GM23338 (cell line): ENCODE data around the gene TPX2. TPM values are rescaled to one million over a fixed set of nuclear protein-coding genes. Genes with fewer than 3 reads are reported as not detected.
"Not testable (repeated sequence)": the region's sequence is repeated elsewhere in the genome, so short reads cannot be mapped to it uniquely, and the experiment has no call there.

Source experiments
- ATAC-seq: fragments of 200-7000 bp; cut with Tn5 transposase; 3 replicates; pipeline ENCODE4 v1.9.1; 2020
- DNase-seq: peaks from one replicate; pipeline ENCODE4 v3.0.0-alpha.2; 2015; ENCODE audit warnings: low spot score
- H2AFZ ChIP-seq: fragments of 200-600 bp; sonication (generic); 2 replicates; pipeline ENCODE4 v1.8.0; 2016; ENCODE audit warnings: antibody characterized with exemption, mild to moderate bottlenecking, moderate library complexity
- H3F3A ChIP-seq: fragments of 200-600 bp; sonication (generic); replicated peaks from 2 replicates; pipeline ENCODE4 v1.8.0; 2017; ENCODE audit warnings: antibody characterized with exemption, mixed run types, low read depth
- H3K27ac ChIP-seq: fragments of 200-600 bp; sonication (generic); 2 replicates; pipeline ENCODE4 v1.6.1; 2016; ENCODE audit warnings: low read depth
- H3K27me3 ChIP-seq: fragments of 200-600 bp; sonication (generic); 2 replicates; pipeline ENCODE4 v1.8.0; 2016; ENCODE audit warnings: mild to moderate bottlenecking, mixed run types, moderate library complexity; ENCODE audit not compliant: insufficient read depth
- H3K36me3 ChIP-seq: fragments of 200-600 bp; sonication (generic); 2 replicates; pipeline ENCODE4 v1.8.0; 2016; ENCODE audit warnings: mild to moderate bottlenecking; ENCODE audit not compliant: insufficient read depth
- H3K4me1 ChIP-seq: fragments of 200-600 bp; sonication (generic); 2 replicates; pipeline ENCODE4 v1.8.0; 2016; ENCODE audit warnings: mild to moderate bottlenecking, moderate library complexity; ENCODE audit not compliant: insufficient read depth
- H3K4me2 ChIP-seq: fragments of 200-600 bp; sonication (generic); 2 replicates; pipeline ENCODE4 v1.7.1; 2017; ENCODE audit warnings: mixed run types
- H3K4me3 ChIP-seq: fragments of 200-600 bp; sonication (generic); 2 replicates; pipeline ENCODE4 v1.6.1; 2016; ENCODE audit warnings: mixed run types
- H3K79me2 ChIP-seq: fragments of 200-600 bp; sonication (generic); replicated peaks from 2 replicates; pipeline ENCODE4 v1.8.0; 2017; ENCODE audit warnings: mild to moderate bottlenecking; ENCODE audit not compliant: insufficient read depth
- H3K9me2 ChIP-seq: fragments of 200-600 bp; sonication (generic); 2 replicates; pipeline ENCODE4 v1.8.0; 2017; ENCODE audit not compliant: insufficient read depth
- H4K20me1 ChIP-seq: fragments of 200-600 bp; sonication (generic); replicated peaks from 2 replicates; pipeline ENCODE4 v1.8.0; 2017; ENCODE audit warnings: mild to moderate bottlenecking; ENCODE audit not compliant: insufficient read depth
- H3K27ac Mint-ChIP-seq: 2 replicates; pipeline ENCODE4 v1.8.0; 2020; ENCODE audit warnings: inconsistent platforms, mild to moderate bottlenecking, moderate library complexity, mixed read lengths
- H3K27me3 Mint-ChIP-seq: 3 replicates; pipeline ENCODE4 v1.8.0; 2022; ENCODE audit warnings: low read depth, mild to moderate bottlenecking, moderate library complexity, mixed read lengths, inconsistent platforms; ENCODE audit not compliant: insufficient read depth, poor library complexity
- H3K36me3 Mint-ChIP-seq: 3 replicates; pipeline ENCODE4 v1.8.0; 2021; ENCODE audit warnings: low read depth, mild to moderate bottlenecking, inconsistent platforms, moderate library complexity, mixed read lengths
- H3K4me1 Mint-ChIP-seq: 3 replicates; pipeline ENCODE4 v1.8.0; 2020; ENCODE audit warnings: mild to moderate bottlenecking, inconsistent platforms, mixed read lengths
- H3K4me3 Mint-ChIP-seq: 3 replicates; pipeline ENCODE4 v1.8.0; 2021; ENCODE audit warnings: moderate library complexity, mild to moderate bottlenecking, inconsistent platforms, mixed read lengths
- H3K9me3 Mint-ChIP-seq: 3 replicates; pipeline ENCODE4 v1.8.0; 2020; ENCODE audit warnings: moderate library complexity, mild to moderate bottlenecking, inconsistent platforms, mixed read lengths
- CREB1 ChIP-seq: fragments of 250-450 bp; sonication (Bioruptor Pico); IDR thresholded peaks from 2 replicates; pipeline ENCODE4 v1.5.0; 2020; ENCODE audit warnings: low read depth, mild to moderate bottlenecking, moderate library complexity
- EZH2 ChIP-seq: fragments of 200-600 bp; sonication (generic); IDR thresholded peaks from one replicate; pipeline ENCODE4 v1.8.0; 2017; ENCODE audit warnings: antibody characterized with exemption, mild to moderate bottlenecking, low read depth; ENCODE audit not compliant: unreplicated experiment
- EZH2phosphoT487 ChIP-seq: fragments of 200-600 bp; sonication (generic); IDR thresholded peaks from one replicate; pipeline ENCODE4 v1.8.1; 2018; ENCODE audit warnings: antibody characterized with exemption; ENCODE audit not compliant: unreplicated experiment
- JUNB ChIP-seq: IDR thresholded peaks from one replicate; pipeline ENCODE4 v1.6.1; 2016; ENCODE audit warnings: antibody characterized with exemption; ENCODE audit not compliant: unreplicated experiment
- NANOG ChIP-seq: IDR thresholded peaks from 2 replicates; pipeline ENCODE4 v1.6.1; 2016; ENCODE audit warnings: antibody characterized with exemption, borderline replicate concordance
- POLR2AphosphoS5 ChIP-seq: IDR thresholded peaks from 2 replicates; pipeline ENCODE4 v1.6.1; 2016; ENCODE audit warnings: antibody characterized with exemption, low read depth
- STAT1 ChIP-seq: IDR thresholded peaks from one replicate; pipeline ENCODE4 v1.6.1; 2016; ENCODE audit warnings: antibody characterized with exemption; ENCODE audit not compliant: unreplicated experiment
- ZNF114 ChIP-seq: fragments of 250-450 bp; sonication (Bioruptor Pico); IDR thresholded peaks from 2 replicates; pipeline ENCODE4 v1.5.0; 2020; ENCODE audit warnings: mild to moderate bottlenecking, moderate library complexity
- ZNF331 ChIP-seq: fragments of 250-450 bp; sonication (Bioruptor Pico); IDR thresholded peaks from 2 replicates; pipeline ENCODE4 v1.5.0; 2020; ENCODE audit warnings: low read depth, mild to moderate bottlenecking, moderate library complexity
- polyA plus RNA-seq: library from polyadenylated mRNA; unstranded; fragments of >200 nt; fragmentation: Nextera tagmentation; extraction: Ambion mirVana; gene quantifications from 2 replicates; pipeline ENCODE4 v1.2.1, GENCODE V29; 2016
- total RNA-seq: library from RNA; depleted of rRNA; stranded (reverse); fragments of >200 nt; shearing (Covaris generic); gene quantifications from 2 replicates; pipeline ENCODE4 v1.2.3, GENCODE V29; 2014
- TF ChIP-seq, protein P1 (sequence below): IDR thresholded peaks from 2 replicates; pipeline ENCODE4 v1.6.1; 2016; ENCODE audit warnings: antibody characterized with exemption
- TF ChIP-seq, protein P2 (sequence below), 2 experiments: fragments of 200-600 bp in 1 of 2; sonication (generic) in 1 of 2; conservative IDR thresholded peaks; 2 replicates each; pipeline versions ENCODE4 v1.5.1 to v1.6.1; 2016 to 2017; ENCODE audit warnings: antibody characterized with exemption in 2 of 2, low read depth in 2 of 2, mild to moderate bottlenecking in 2 of 2, moderate library complexity in 1 of 2
- TF ChIP-seq, protein P3 (sequence below): IDR thresholded peaks from one replicate; pipeline ENCODE4 v1.6.1; 2018; ENCODE audit warnings: antibody characterized with exemption; ENCODE audit not compliant: unreplicated experiment

The TPX2 gene
- total and polyA plus RNA-seq, 2 experiments from 2014 or later = 101 to 159 TPM

DNA sequence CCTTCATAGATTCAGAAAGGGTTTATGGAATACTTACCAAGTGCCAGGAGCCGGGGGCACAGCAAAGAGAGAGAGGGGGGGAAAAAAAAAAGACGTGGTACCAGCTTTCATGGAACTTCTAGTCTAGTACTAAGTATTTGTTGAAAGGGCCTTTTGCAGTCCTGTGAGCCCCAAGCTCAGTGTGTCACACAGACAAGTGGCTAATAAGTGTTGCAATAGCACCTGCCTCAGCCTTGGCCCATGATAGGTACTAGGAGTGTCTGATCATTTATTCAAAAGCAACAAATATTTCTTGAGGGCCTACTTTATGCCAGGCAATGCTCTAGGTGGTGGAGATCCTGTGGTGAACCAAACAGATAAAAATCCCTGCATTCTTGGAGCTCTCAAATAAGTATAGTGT lies 88.0 kb downstream of the TPX2 start:
- Mint-ChIP-seq H3K4me3 (no peak overlapping the region), H3K9me3 (peaks cover 4% of the 10 kb centered on the region), H3K4me1 (peaks cover 3% of the 10 kb centered on the region; the same call in 2 of the 3 replicates), H3K36me3 (no peaks in the 10 kb centered on the region; the same call in 2 of the 3 replicates), H3K27me3 (peaks cover 11% of the 10 kb centered on the region), H3K27ac (no peak overlapping the region)
- Histone ChIP-seq H3K4me2 (no peak overlapping the region), H3K27me3 (no peaks in the 10 kb centered on the region), H3K9me2 (no peaks in the 10 kb centered on the region), H3K4me3 (no peak overlapping the region), H3K36me3 (no peaks in the 10 kb centered on the region), H2AFZ (no peak overlapping the region), H4K20me1 (no peaks in the 10 kb centered on the region), H3K27ac (no peak overlapping the region), H3K4me1 (peaks cover 3% of the 10 kb centered on the region), H3K79me2 (no peaks in the 10 kb centered on the region), H3F3A (0 out of 2 replicates have a peak, but pooled peaks cover 8% of the 10 kb centered on the region)
- ATAC-seq (no peak), DNase-seq (no peak)
- TF ChIP-seq ZNF114 (no peak), EZH2 (no peak), JUNB (no peak), POLR2AphosphoS5 (no peak), EZH2phosphoT487 (no peak)

DNA sequence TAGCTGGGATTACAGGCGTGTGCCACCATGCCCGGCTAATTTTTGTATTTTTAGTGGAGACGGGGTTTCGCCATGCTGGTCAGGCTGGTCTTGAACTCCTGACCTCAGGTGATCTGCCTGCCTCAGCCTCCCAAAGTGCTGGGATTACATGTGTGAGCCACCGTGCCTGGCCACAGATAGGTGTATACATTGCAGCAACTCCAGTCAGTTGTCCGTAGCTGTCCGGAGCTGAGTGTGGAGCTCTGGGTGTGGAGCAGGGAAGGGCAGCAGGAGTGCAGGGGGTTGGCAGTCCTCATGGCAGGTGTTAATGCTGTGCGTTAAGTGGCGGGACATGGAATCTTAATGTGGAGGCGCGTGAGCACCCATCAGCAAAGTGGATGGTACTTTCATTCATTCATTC lies 88.9 kb downstream of the TPX2 start:
- H3K4me2 ChIP-seq, H2AFZ ChIP-seq, H3F3A ChIP-seq, H3K4me1 ChIP-seq, H3K9me3 Mint-ChIP-seq, H3K27ac ChIP-seq, H3K79me2 ChIP-seq, H3K4me3 Mint-ChIP-seq, H4K20me1 ChIP-seq, H3K27me3 ChIP-seq, H3K4me3 ChIP-seq, ATAC-seq, DNase-seq, H3K36me3 ChIP-seq, H3K9me2 ChIP-seq, H3K36me3 Mint-ChIP-seq, H3K27ac Mint-ChIP-seq, H3K4me1 Mint-ChIP-seq: not testable (repeated sequence)
- H3K27me3 Mint-ChIP-seq = peaks cover 13% of the 10 kb centered on the region

DNA sequence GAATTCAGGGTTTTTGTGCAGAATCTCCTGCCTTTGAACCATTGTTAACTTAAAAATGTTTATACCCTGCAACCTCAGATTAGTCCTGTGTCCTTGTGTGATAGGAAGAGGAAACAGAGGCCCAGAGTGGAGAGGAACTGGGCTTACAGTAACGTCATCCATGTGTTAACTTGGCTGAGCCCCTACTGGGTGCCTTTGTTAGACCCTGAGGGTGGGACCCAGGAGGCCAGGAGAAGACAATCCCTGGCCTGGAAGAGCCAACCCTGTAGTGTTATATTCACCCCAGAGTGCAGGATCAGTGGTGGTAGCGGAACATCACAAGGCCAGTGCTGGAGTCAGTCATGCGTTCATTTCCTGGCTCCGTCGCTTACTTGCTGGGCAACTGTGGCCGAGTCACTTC lies 90.6 kb downstream of the TPX2 start:
- Histone ChIP-seq H3K36me3 (no peaks in the 10 kb centered on the region), H3K9me2 (no peaks in the 10 kb centered on the region; the same call in 1 of the 2 replicates), H3K4me1 (no peaks in the 10 kb centered on the region; the same call in 1 of the 2 replicates), H2AFZ (no peak overlapping the region), H3K4me3 (no peak overlapping the region), H3K27me3 (no peaks in the 10 kb centered on the region), H4K20me1 (no peaks in the 10 kb centered on the region), H3K27ac (no peak overlapping the region), H3F3A (0 out of 2 replicates have a peak, but pooled peaks cover 5% of the 10 kb centered on the region), H3K79me2 (no peaks in the 10 kb centered on the region), H3K4me2 (no peak overlapping the region)
- Mint-ChIP-seq H3K27ac (no peak overlapping the region), H3K27me3 (peaks cover 12% of the 10 kb centered on the region), H3K4me3 (no peak overlapping the region), H3K4me1 (no peaks in the 10 kb centered on the region), H3K9me3 (peaks cover 12% of the 10 kb centered on the region), H3K36me3 (no peaks in the 10 kb centered on the region; the same call in 2 of the 3 replicates)
- no peak for ATAC-seq
- no peak for TF ChIP-seq ZNF331 (CRISPR knock-in tag)
- no peak for TF ChIP-seq NANOG
- TF ChIP-seq JUNB = no peak
- no peak for TF ChIP-seq POLR2AphosphoS5
- TF ChIP-seq, protein P1, sequence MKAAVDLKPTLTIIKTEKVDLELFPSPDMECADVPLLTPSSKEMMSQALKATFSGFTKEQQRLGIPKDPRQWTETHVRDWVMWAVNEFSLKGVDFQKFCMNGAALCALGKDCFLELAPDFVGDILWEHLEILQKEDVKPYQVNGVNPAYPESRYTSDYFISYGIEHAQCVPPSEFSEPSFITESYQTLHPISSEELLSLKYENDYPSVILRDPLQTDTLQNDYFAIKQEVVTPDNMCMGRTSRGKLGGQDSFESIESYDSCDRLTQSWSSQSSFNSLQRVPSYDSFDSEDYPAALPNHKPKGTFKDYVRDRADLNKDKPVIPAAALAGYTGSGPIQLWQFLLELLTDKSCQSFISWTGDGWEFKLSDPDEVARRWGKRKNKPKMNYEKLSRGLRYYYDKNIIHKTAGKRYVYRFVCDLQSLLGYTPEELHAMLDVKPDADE = no peak
- no peak for TF ChIP-seq EZH2phosphoT487
- no peak for TF ChIP-seq EZH2
- TF ChIP-seq, protein P2, sequence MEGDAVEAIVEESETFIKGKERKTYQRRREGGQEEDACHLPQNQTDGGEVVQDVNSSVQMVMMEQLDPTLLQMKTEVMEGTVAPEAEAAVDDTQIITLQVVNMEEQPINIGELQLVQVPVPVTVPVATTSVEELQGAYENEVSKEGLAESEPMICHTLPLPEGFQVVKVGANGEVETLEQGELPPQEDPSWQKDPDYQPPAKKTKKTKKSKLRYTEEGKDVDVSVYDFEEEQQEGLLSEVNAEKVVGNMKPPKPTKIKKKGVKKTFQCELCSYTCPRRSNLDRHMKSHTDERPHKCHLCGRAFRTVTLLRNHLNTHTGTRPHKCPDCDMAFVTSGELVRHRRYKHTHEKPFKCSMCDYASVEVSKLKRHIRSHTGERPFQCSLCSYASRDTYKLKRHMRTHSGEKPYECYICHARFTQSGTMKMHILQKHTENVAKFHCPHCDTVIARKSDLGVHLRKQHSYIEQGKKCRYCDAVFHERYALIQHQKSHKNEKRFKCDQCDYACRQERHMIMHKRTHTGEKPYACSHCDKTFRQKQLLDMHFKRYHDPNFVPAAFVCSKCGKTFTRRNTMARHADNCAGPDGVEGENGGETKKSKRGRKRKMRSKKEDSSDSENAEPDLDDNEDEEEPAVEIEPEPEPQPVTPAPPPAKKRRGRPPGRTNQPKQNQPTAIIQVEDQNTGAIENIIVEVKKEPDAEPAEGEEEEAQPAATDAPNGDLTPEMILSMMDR (conservative IDR thresholded peaks at IDR 0.05; ENCODE audit: low read depth in 2 of 2) = no peak
- no peak for TF ChIP-seq ZNF114
- no peak for TF ChIP-seq STAT1
- TF ChIP-seq, protein P3, sequence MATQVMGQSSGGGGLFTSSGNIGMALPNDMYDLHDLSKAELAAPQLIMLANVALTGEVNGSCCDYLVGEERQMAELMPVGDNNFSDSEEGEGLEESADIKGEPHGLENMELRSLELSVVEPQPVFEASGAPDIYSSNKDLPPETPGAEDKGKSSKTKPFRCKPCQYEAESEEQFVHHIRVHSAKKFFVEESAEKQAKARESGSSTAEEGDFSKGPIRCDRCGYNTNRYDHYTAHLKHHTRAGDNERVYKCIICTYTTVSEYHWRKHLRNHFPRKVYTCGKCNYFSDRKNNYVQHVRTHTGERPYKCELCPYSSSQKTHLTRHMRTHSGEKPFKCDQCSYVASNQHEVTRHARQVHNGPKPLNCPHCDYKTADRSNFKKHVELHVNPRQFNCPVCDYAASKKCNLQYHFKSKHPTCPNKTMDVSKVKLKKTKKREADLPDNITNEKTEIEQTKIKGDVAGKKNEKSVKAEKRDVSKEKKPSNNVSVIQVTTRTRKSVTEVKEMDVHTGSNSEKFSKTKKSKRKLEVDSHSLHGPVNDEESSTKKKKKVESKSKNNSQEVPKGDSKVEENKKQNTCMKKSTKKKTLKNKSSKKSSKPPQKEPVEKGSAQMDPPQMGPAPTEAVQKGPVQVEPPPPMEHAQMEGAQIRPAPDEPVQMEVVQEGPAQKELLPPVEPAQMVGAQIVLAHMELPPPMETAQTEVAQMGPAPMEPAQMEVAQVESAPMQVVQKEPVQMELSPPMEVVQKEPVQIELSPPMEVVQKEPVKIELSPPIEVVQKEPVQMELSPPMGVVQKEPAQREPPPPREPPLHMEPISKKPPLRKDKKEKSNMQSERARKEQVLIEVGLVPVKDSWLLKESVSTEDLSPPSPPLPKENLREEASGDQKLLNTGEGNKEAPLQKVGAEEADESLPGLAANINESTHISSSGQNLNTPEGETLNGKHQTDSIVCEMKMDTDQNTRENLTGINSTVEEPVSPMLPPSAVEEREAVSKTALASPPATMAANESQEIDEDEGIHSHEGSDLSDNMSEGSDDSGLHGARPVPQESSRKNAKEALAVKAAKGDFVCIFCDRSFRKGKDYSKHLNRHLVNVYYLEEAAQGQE = no peak
- no peak for TF ChIP-seq CREB1 (CRISPR knock-in tag)
- DNase-seq = no peak
